HepG2 (cell line): Measurements from ENCODE around the gene ACOT13. TPM values are rescaled to one million over a fixed set of nuclear protein-coding genes. Genes with fewer than 3 reads are reported as not detected.

Experiments
- ATAC-seq: fragments of 200-7000 bp; cut with Tn5 transposase; 3 replicates; pipeline ENCODE4 v1.9.1; 2020; ENCODE audit warnings: mild to moderate bottlenecking, moderate library complexity
- BruUV-seq: library from RNA; stranded (reverse); fragments of 400-500 nt; replicated peaks from 2 replicates; lab custom pipeline; 2021; lab: Mats Ljungman, UMichigan
- CTCF ChIA-PET: fragments of 300-600 bp; formaldehyde crosslinking; extraction: SDS; loops from one replicate; lab custom pipeline; 2021; ENCODE audit warnings: low total read pairs, inconsistent platforms, low intra/inter-chr PET ratio; lab: Yijun Ruan, JAX
- POLR2A ChIA-PET: fragments of 350-600 bp; sonication (Branson Sonifier 250); formaldehyde crosslinking; loops from one replicate; lab custom pipeline; 2020; ENCODE audit warnings: antibody characterized with exemption, inconsistent platforms; lab: Yijun Ruan, JAX
- DNase-seq: peaks from one replicate; pipeline ENCODE4 v3.0.0-alpha.2; 2015; ENCODE audit warnings: low spot score
- FAIRE-seq: peaks from 3 replicates; lab custom pipeline; 2011; peaks lifted over from hg19 to GRCh38; lab: Jason Lieb, UNC
- H2AFZ ChIP-seq: one replicate; pipeline ENCODE4 v1.6.1; 2011; ENCODE audit warnings: low read length, inconsistent platforms
- H3K27ac ChIP-seq: fragments of 300-600 bp; 3 replicates; pipeline ENCODE4 v1.8.0; 2011; ENCODE audit warnings: mixed run types, mild to moderate bottlenecking, mixed read lengths, low read length, inconsistent platforms; ENCODE audit not compliant: insufficient read depth; ENCODE audit errors: extremely low read length
- H3K27me3 ChIP-seq, 2 experiments: fragments of 200-600 bp in 1 of 2; 2 replicates in 1 of 2; 3 replicates in 1 of 2; pipeline versions ENCODE4 v1.6.0 to v1.8.0; 2011; ENCODE audit warnings: low read length in 2 of 2, mild to moderate bottlenecking in 2 of 2, moderate library complexity in 2 of 2, inconsistent platforms in 1 of 2; ENCODE audit not compliant: insufficient read depth in 2 of 2, control insufficient read depth in 1 of 2
- H3K36me3 ChIP-seq, 2 experiments: fragments of 200-600 bp in 1 of 2; replicated peaks in 1 of 2; 2 replicates in 1 of 2; 3 replicates in 1 of 2; pipeline versions ENCODE4 v1.5.1 to v1.8.0; 2011; ENCODE audit warnings: low read length in 2 of 2, inconsistent platforms in 1 of 2; ENCODE audit not compliant: insufficient read depth in 2 of 2, control insufficient read depth in 1 of 2
- H3K4me1 ChIP-seq: 2 replicates; pipeline ENCODE4 v1.5.1; 2012; ENCODE audit warnings: low read length, inconsistent platforms; ENCODE audit not compliant: insufficient read depth
- H3K4me2 ChIP-seq: 2 replicates; pipeline ENCODE4 v1.6.0; 2011; ENCODE audit warnings: low read depth, low read length, inconsistent platforms
- H3K4me3 ChIP-seq, 3 experiments: fragments of 200-600 bp in 1 of 3; sonication (generic), shearing (Covaris generic) in 1 of 3; replicated peaks in 1 of 3; 2 replicates each; pipeline ENCODE4 v1.5.1; 2011 to 2016; ENCODE audit warnings: low read length in 3 of 3, inconsistent platforms in 2 of 3, low read depth in 2 of 3, mild to moderate bottlenecking in 2 of 3, control low read depth in 1 of 3, mixed read lengths in 1 of 3; ENCODE audit not compliant: insufficient read depth in 1 of 3
- H3K79me2 ChIP-seq: one replicate; pipeline ENCODE4 v1.6.1; 2011; ENCODE audit warnings: low read length, inconsistent platforms; ENCODE audit not compliant: insufficient read depth
- H3K9ac ChIP-seq: 2 replicates; pipeline ENCODE4 v1.6.0; 2011; ENCODE audit warnings: mild to moderate bottlenecking, low read depth, low read length, inconsistent platforms; ENCODE audit not compliant: insufficient read depth
- H3K9me3 ChIP-seq: 2 replicates; pipeline ENCODE4 v1.5.1; 2012; ENCODE audit warnings: mild to moderate bottlenecking, low read length
- H4K20me1 ChIP-seq: 2 replicates; pipeline ENCODE4 v1.6.0; 2011; ENCODE audit warnings: inconsistent platforms, mild to moderate bottlenecking, low read length, moderate library complexity; ENCODE audit not compliant: insufficient read depth
- AGO1 ChIP-seq: fragments of 200-400 bp; formaldehyde crosslinking; IDR thresholded peaks from 2 replicates; pipeline ENCODE4 v1.6.1; 2017; ENCODE audit warnings: mild to moderate bottlenecking, low read depth, low read length, moderate library complexity; ENCODE audit not compliant: poor library complexity, severe bottlenecking
- EP300 ChIP-seq, 3 experiments: sonication (generic) in 1 of 3; formaldehyde crosslinking in 1 of 3; IDR thresholded peaks; 2 replicates each; pipeline versions ENCODE4 v1.5.1 to v1.6.1; 2011 to 2020; ENCODE audit warnings: low read depth in 2 of 3, low read length in 2 of 3, borderline replicate concordance in 1 of 3, improper control_type of control experiment in 1 of 3, mild to moderate bottlenecking in 1 of 3, missing genetic modification reagents in 1 of 3, moderate library complexity in 1 of 3
- KAT8 ChIP-seq: IDR thresholded peaks from 2 replicates; pipeline ENCODE4 v1.6.1; 2016; ENCODE audit warnings: missing genetic modification reagents, missing compliant biosample characterization
- ZNF354B ChIP-seq: sonication (generic); formaldehyde crosslinking; IDR thresholded peaks from 2 replicates; pipeline ENCODE4 v1.8.0; 2022; ENCODE audit warnings: mild to moderate bottlenecking, missing genetic modification reagents
- ZNF556 ChIP-seq: sonication (generic); formaldehyde crosslinking; IDR thresholded peaks from 2 replicates; pipeline ENCODE4 v1.4.0; 2020; ENCODE audit warnings: mild to moderate bottlenecking, missing genetic modification reagents, borderline replicate concordance
- WGBS: methylation state at CpG from one replicate; pipeline ENCODE4 v1.1.6; 2017; ENCODE audit warnings: low lambda C conversion rate; 5-methylcytosine and 5-hydroxymethylcytosine counted together
- in situ Hi-C: cut with HindIII; loops from 2 replicates; pipeline ENCODE4 v1.10.0; 2017; ENCODE audit warnings: low pct_unique_long_range_greater_than_20kb; ENCODE audit not compliant: extremely low pct_ligation_motif_present
- intact Hi-C: fragments of 100-400 bp; cut with micrococcal nuclease; formaldehyde crosslinking; loops from one replicate; pipeline ENCODE4 v1.10.0; 2022; ENCODE audit not compliant: unreplicated experiment
- polyA plus RNA-seq, 8 experiments: library from polyadenylated mRNA; depleted of rRNA in 3 of 8; stranded (reverse) in 7 of 8; unstranded in 1 of 8; fragments of >200 nt; fragmentation: Illumina TruSeq in 4 of 8; extraction: Trizol in 4 of 8; gene quantifications; 2 replicates each; pipeline versions ENCODE4 v1.2.1 to v1.2.3, GENCODE V29; 2011 to 2016; ENCODE audit warnings: low read depth in 4 of 8, missing spikeins in 1 of 8, mixed read lengths in 1 of 8; ENCODE audit not compliant: insufficient read depth in 1 of 8
- total RNA-seq, 5 experiments: library from RNA; depleted of rRNA; stranded (reverse); fragments of >200 nt; fragmentation: Illumina TruSeq; extraction: Trizol; gene quantifications; 2 replicates each; pipeline ENCODE4 v1.2.3, GENCODE V29; 2016; ENCODE audit warnings: low read depth in 1 of 5
- TF ChIP-seq, protein P1 (sequence below): sonication (generic); formaldehyde crosslinking; conservative IDR thresholded peaks from 2 replicates; pipeline ENCODE4 v1.4.0; 2020; ENCODE audit warnings: missing genetic modification reagents
- TF ChIP-seq, protein P2 (sequence below): IDR thresholded peaks from 2 replicates; pipeline ENCODE4 v1.6.1; 2016; ENCODE audit warnings: low read depth

ACOT13 gene
- total and polyA plus RNA-seq, 2 of the 13 experiments (the other 11 are each of a cell fraction or from before 2014, with no cell fraction given) = 31.5 to 45.1 TPM

DNA sequence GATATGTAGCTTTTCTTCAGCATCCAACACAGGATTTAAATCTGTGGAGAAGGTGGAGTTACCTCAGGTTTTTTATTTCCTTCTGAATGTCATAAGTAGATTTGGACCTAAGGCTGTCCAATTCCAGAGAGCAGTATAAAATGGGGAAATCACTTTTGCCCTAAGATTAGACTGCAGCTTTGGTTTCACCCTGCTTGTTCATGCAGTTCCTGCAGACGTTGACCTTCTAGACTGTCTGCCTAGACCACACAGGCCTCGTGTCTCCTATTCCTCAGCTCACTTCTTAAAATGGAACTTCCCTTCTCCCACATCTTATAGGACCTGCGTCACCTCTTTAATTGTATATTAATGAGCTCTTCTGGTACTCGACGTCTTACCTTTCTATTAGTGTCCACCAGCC, 78.0 kb downstream of the ACOT13 start:
- 38% methylated on average over 5 of the region's 5 CpGs for WGBS
- Histone ChIP-seq H3K36me3 (no peaks in the 10 kb centered on the region), H3K27me3 (peaks cover 0 to 4% of the 10 kb centered on the region in 2 experiments; a peak in 1 of 5 replicates), H3K9ac (no peak overlapping the region), H3K4me1 (no peaks in the 10 kb centered on the region), H3K27ac (no peak overlapping the region), H3K9me3 (no peaks in the 10 kb centered on the region), H3K4me3 (no peak overlapping the region), H3K4me2 (no peak overlapping the region), H3K79me2 (no peaks in the 10 kb centered on the region), H4K20me1 (no peaks in the 10 kb centered on the region), H2AFZ (no peak overlapping the region)
- in situ Hi-C loops (no loop called here), intact Hi-C loops (no loop called here)
- TF ChIP-seq ZNF556 (CRISPR knock-in tag) (no peak), ZNF354B (CRISPR knock-in tag) (no peak), AGO1 (no peak), KAT8 (CRISPR knock-in tag) (no peak), EP300 (IDR thresholded peaks at IDR 0.05; ENCODE audit: low read depth in 2 of 2, low read length in 2 of 2) (no peak), EP300 (CRISPR knock-in tag; IDR thresholded peaks at IDR 0.05; ENCODE audit: borderline replicate concordance) (no peak)
- TF ChIP-seq, protein P1, sequence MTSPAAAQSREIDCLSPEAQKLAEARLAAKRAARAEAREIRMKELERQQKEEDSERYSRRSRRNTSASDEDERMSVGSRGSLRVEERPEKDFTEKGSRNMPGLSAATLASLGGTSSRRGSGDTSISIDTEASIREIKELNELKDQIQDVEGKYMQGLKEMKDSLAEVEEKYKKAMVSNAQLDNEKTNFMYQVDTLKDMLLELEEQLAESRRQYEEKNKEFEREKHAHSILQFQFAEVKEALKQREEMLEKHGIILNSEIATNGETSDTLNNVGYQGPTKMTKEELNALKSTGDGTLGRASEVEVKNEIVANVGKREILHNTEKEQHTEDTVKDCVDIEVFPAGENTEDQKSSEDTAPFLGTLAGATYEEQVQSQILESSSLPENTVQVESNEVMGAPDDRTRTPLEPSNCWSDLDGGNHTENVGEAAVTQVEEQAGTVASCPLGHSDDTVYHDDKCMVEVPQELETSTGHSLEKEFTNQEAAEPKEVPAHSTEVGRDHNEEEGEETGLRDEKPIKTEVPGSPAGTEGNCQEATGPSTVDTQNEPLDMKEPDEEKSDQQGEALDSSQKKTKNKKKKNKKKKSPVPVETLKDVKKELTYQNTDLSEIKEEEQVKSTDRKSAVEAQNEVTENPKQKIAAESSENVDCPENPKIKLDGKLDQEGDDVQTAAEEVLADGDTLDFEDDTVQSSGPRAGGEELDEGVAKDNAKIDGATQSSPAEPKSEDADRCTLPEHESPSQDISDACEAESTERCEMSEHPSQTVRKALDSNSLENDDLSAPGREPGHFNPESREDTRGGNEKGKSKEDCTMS (CRISPR knock-in tag) = no peak
- TF ChIP-seq, protein P2, sequence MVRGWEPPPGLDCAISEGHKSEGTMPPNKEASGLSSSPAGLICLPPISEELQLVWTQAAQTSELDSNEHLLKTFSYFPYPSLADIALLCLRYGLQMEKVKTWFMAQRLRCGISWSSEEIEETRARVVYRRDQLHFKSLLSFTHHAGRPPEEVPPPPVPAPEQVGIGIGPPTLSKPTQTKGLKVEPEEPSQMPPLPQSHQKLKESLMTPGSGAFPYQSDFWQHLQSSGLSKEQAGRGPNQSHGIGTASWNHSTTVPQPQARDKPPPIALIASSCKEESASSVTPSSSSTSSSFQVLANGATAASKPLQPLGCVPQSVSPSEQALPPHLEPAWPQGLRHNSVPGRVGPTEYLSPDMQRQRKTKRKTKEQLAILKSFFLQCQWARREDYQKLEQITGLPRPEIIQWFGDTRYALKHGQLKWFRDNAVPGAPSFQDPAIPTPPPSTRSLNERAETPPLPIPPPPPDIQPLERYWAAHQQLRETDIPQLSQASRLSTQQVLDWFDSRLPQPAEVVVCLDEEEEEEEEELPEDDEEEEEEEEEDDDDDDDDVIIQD (CRISPR knock-in tag) = no peak
- DNase-seq (no peak), ATAC-seq (no peak), FAIRE-seq (no peak)
- no TSS peak for BruUV-seq
- ChIA-PET CTCF (no interaction called here), POLR2A (interaction anchor here (2.1 kb wide), 1 partner anchor 23 kb away, joined by 6 read pairs; no protein-coding TSS in a partner anchor)
